NCI-H69 (cell line): ENCODE data around the gene KIAA0825.
A peak's percentile ranks its signal among the peaks of the same experiment; 100 is the strongest.
"Not testable (repeated sequence)": the region's sequence is repeated elsewhere in the genome, so short reads cannot be mapped to it uniquely, and the experiment has no call there.

ENCODE experiments used
- DNase-seq: peaks from one replicate; lab custom pipeline; 2025; lab: John Stamatoyannopoulos, UW

Gene KIAA0825

DNA sequence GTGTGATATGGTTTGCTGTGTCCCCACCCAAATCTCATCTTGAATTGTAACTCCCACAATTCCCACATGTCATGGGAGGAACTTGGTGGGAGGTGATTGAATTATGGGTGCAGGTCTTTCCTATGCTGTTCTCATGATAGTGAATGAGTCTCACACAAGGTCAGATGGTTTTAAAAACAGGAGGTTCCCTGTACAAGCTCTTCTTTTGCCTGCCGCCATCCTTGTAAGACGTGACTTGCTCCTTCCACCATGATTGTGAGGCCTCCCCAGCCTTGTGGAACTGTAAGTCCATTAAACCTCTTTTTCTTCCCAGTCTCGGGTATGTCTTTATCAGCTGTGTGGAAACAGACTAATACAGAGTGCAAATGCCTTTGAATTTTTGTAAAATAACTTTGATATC, 447.3 kb downstream of the KIAA0825 start:
- not testable (repeated sequence) for DNase-seq

DNA sequence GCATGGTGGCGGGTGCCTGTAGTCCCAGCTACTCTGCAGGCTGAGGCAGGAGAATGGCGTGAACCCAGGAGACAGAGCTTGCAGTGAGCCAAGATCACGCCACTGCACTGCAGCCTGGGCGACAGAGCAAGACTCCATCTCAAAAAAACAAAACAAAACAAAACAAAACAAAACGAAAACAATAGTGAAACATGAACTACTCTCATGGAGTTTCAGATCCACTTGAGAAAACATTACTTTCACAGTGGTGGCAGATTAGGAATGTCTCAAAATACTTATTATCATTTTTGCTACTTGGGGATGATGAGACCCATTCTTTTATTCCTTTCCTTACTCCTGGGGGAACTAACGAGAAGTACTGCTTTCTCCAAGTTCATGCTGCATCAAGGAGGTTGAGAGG, 448.2 kb downstream of the KIAA0825 start:
- DNase-seq, result not testable (repeated sequence)

DNA sequence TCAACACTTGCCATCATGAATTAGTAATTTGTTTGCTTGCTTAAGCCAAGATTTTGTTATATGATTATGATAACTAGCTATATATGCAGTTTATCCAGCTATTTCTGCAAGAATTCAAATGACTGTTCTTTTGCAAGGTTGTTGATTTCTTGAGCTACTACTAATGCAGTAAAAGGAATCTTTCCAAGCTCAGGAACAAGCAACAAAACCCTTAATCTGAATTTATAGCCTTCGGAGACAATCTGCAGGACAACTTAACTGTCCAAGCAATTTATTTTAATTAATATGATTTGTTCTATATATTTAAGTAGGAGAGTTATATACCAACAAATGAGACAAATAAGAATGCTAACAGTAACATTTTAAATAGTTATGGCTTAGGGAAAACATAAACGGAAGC, 450.3 kb downstream of the KIAA0825 start:
- no peak for DNase-seq

DNA sequence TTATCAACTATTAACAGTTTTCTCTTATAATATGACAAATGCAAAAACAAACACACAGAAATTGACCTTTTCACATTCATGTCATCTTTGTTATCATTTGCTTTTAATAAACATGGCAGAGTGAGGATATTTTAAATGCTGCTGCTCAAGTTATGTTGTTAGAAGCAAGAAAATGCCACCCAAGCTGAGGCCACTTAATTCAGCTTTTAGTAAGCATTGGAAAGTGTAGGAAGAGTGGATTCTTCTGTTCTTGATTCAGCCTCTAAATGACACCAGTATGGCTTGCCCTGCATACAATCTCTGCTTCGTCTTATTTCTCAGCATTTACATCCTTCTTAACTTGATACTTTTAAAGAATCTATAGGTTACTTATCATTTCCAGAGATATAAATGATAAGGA, 456.6 kb downstream of the KIAA0825 start:
- DNase-seq, result no peak

DNA sequence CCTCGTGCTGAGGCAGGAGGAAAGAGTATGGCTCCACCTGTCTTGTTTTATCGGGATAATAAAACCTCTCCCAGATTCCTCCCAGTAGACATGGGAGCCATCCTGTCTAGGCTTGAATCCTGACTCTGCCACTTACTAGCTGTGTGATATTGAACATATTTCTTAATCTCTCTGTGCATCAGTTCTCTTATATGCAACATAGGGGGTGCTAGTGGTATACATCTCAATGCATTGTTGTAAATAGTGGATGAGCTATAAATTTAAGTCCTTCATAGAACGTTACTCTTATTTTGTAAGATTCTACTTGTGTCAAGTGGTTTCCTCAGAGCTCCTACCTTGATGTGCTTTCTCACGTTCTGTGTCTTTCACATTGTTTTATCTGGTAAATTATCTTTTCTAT, 459.3 kb downstream of the KIAA0825 start:
- DNase-seq, result peak; percentile 30

DNA sequence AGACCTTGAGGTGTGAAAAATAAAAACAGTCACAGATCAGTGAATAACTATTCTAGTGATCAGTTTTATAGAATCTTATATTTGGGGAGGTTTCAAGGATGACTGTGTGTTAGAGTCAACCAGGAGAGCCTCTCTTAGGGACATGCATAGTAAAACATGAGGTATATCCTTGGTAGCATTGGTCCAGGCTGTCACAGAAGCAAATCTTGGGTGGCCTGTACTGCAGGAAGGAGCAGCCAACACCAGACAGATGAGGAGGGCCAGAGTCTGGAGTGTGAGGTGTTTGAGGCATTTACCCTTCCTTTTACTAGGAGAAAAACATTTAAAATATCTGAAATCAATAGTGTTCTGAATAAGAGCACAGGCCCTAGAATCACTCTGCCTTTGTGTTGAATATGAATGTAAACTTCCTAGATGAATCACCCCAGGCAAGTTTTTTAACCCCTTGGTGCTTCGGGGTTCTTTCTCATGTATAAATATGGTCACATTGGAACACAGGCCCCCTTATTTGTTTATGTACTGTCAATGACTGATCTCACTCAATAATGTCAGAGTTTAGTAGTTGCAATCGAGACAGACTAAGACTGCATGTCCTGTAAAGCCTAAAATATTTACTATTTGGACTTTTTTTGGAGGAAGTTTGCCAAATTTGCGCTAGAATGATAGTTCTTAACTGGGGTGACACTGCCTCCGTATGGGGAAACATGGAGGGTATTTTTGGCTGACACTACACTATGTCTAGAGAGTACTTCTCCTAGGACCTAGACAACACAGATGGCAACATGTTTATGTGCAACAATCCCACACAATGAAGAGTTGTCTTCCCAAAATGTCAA, 460.5 kb downstream of the KIAA0825 start:
- DNase-seq, result peak; percentile 53

DNA sequence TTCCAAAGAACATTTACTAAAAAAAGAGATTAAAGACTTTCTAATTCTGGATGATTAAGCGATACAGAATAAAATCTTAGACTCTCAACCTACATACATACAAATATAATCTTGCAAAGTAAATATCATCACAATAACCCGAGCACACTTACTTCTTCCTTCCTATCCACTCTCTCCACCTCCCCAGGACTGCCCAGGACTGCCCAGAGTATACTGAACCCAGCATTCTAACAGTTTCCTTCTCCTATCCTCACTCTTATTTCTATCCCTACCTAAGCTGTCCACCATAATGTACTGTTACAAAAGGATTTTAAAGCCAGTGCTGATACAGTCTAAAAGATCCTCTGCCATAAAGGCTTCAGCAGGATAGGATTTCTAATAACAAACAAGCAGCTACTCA, 463.7 kb downstream of the KIAA0825 start:
- DNase-seq, result no peak

DNA sequence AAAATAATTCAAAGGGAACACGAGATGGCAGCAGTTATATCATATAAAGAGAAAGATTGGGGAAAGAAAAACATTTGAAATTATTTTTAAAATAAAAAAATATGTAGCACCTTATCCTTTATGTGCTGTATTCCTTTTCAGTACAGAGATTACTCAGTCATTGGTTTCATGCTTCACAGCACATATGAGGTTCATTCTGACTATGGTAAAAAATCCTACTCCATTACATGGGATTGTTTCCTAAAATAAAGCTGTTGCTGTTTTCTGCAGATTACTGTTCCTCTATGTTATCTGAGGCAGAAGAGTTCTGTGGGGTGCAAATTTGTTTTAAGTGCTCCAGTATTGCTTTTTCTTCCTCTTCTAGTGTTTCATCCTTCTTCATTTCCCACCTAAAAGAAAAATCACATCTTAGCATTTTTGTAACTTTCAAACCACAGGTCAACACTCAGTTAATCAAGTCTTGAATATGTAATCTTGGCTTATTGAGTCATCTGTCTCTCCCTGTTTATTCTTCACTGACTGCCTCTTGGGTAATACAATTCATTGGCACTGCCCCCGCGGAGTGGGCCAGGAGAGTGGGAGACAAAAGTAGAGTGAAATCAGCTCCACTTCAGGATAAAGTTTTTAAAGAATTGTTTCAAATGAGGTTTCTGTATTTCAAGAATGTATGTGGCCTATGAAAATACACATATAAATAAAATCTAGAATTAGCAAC, 464.5 kb downstream of the KIAA0825 start:
- peak; percentile 25 for DNase-seq

DNA sequence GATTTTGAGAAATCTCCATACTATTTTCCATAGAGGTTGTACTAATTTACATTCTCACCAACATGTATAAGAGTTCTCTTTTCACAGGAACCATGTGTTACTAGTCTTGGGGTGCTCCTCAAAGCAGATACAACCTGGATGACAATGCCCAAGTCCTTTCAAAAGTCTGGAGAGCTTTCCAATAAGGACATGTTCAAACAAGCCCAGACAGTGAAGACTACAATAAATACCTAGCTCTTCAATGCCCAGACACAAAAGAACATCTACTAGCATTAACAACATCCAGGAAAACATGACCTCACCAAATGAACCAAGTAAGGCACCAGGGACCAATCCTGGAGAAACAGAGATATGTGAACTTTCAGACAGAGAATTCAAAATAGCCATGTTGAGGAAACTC, 474.8 kb downstream of the KIAA0825 start:
- DNase-seq, result not testable (repeated sequence)

DNA sequence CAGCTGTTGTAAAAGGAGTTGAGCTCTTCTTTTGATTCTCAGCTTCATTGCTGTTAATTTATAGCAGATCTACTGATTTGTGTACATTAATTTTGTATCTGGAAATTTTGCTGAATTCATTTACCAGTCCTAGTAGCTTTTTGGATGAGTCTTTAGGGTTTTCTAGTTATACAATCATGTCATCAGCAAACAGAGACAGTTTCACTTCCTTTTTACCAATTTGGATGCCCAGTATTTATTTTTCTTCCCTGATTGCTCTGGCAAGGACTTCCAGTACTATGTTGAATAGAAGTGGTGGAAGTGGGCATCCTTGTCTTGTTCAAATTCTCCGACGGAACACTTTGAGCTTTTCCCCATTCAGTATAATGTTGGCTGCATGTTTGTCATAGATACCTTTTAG, 478.1 kb downstream of the KIAA0825 start:
- no peak for DNase-seq

DNA sequence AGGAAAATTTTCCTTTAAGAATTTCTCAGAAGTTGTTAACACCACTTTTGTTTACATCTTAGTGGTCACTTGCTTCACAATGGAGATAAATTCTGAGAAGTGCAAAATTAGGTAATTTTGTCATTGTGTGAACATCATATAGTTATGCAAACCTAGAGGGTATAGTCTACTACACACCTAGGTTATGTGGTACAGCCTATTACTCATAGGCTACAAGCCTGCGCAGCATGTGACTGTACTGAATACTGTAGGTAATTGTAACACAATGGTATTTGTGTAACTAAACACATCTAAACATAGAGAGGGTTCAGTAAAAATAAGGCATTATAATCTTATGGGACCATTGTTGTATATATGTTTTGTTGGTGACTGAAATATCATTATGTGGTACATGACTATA, 488.3 kb downstream of the KIAA0825 start:
- no peak for DNase-seq

DNA sequence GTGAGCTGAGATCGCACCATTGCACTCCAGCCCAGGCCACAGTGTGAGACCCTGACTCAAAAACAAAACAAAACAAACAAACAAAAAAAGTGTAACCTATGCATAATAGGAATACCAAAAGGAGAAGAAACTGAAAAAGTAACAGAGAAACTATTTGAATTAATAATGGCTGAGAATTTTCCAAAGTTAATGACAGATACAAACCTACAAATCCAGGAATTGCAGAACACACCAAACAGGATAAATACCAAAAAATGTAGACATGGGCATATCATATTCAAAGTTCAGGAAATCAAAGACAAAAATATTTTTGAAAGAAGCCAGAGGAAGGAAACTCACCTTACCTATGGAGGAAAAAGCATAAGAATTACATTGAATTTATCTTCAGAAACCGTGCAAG, 493.3 kb downstream of the KIAA0825 start:
- DNase-seq, result no peak

DNA sequence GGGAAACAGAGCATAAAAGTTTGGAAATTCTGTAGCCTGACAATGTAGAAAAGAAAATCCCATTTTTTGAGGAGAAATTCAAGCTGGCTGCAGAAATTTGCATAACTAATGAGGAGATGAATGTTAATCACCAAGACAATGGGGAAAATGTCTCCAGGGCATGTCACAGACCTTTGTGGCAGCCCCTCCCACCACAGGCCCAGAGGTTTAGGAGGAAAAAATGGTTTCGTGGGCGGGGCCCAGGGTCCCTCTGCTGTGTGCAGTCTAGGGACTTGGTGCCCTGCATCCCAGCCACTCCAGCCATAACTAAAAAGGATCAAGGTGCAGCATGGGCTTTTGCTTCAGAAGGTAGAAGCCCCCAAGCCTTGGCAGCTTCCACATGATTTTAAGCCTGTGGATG, 502.1 kb downstream of the KIAA0825 start:
- DNase-seq, result not testable (repeated sequence)

DNA sequence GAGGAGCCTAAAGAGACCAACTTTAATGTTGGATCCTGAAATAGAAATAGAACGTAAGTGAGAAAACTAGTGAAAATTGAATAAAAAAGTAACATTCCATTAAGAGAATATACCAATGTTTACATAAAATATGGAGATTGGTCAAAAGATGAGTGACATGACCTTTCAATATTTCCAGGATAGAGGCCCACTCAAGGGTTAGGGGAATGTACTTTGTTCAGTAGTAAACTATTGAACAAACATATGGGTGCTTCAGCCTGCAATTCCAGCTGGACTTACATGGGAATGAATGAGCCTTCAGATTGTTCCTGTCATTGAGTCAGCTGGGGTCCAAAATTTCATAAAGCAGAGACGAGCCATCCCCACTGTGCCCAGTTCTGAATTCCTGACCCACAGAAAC, 505.3 kb downstream of the KIAA0825 start:
- no peak for DNase-seq

DNA sequence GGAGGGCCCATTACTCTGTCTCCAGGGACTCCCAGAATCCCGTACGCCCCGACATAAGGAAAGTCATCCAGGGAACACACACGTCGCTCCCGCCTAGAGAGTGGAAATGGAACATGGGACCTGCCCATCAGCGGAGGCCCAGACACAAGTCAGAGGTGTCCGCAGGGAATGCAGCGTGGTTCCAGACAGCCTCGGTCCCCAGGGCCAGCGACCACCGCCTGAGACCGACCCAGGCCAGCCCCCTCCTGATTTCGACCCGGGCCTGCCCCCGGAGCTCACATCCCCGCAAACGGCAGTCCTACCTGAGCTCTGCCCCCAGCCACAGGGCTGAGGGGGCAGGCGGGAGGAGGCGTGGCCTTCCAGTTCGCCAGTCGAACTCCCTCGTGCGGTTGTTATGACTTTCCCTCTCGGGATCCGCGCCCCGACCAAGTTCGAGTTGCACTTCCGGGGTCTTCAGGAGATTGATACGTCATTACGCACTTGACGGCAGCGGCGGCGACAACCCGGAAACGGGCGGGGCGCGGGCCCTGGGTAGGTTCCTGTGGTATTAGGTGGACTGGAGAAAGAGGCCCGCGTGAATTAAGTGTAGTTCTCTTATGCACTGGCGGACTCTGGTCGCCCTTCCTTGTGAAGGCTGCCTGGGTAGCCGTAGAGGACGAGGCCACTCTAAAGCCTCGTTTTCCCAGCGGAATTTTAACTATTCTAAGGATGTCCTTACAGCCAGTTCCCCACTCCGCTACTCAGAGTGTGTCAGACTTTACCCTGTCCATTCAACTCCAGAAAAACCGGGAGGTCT, 507.0 kb downstream of the KIAA0825 start:
- peak; percentile 100 for DNase-seq

DNA sequence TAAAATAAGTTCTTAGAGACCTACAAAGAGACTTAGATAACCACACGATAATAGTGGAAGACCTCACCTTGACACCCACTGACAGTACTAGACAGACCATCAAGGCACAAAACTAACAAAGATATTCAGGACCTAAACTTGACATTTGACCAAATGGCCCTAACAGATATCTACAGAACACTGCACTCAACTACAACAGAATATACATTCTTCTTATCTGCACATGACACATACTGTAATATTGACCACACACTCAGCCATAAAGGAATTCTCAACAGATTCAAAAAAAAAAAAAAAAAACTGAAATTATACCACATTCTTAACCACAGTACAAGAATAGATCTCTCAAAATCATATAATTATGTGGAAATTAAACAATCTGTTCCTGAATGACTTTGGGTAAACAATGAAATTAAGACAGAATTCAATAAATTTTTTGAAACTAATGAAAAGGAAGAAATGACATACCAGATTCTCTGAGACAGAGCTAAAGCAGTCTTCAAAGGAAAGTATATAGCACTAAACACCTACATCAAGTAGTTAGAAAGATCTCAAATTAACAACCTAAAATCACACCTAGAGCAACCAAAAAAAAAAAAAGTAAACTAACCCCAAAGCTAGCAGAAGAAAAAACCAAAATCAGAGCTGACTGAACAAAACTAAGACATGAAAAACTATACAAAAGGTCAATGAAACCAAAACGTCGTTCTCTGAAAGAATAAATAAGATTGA, 514.7 kb downstream of the KIAA0825 start:
- no peak for DNase-seq
